Measurements from ENCODE around the gene NHLRC4. TPM values are rescaled to one million over a fixed set of nuclear protein-coding genes. Genes with fewer than 3 reads are reported as not detected.

The NHLRC4 gene
- total and polyA plus RNA-seq, 2 donors (not counting 1 experiment from before 2014, with no cell fraction given), result 2.2 to 4.2 TPM

DNA sequence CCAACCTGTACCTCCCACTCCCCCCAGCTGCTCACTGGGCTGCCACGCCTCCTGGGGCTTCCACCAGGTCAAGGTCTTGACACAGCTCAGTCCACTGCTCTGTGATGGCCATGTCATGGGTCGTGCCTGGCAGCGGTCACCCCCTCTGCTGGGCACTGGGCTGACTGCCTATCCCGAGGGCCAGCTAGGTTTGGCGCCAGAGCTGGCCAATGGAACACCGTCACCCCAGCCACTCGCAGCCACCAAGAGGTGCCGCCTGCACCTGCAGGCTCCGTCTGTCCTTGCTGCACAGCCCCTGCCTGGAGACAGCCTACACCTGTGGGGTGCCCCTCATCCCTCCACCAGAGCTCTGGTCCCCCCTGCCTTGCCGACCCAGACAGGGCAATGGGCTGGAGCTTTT, 18.5 kb downstream of the NHLRC4 start:
- intact Hi-C loops (cut with micrococcal nuclease), result loop anchor here (5.0 kb wide), 1 partner anchor 183 kb away; the partner anchor contains the start of gene DECR2
- H3K27me3 ChIP-seq (replicated peaks in 1 of 4; ENCODE audit: control extremely low read depth in 1 of 4, control insufficient read depth in 3 of 4, insufficient read depth in 4 of 4, low read length in 3 of 4), result peaks cover 0 to 2% (median 0%) of the 10 kb centered on the region in 4 experiments
- DNase-seq (no peak), ATAC-seq (ENCODE audit: low read depth) (no peak)
- Mint-ChIP-seq H3K4me3 (no peak overlapping the region), H3K27ac (no peak overlapping the region), H3K27me3 (no peaks in the 10 kb centered on the region), H3K9me3 (ENCODE audit: insufficient read depth) (no peaks in the 10 kb centered on the region), H3K4me1 (peaks cover 19% of the 10 kb centered on the region)
- H2AFZ ChIP-seq (ENCODE audit: insufficient read depth, low read depth, low read length, poor library complexity, severe bottlenecking), result no peak overlapping the region
- TF ChIP-seq, protein P1, sequence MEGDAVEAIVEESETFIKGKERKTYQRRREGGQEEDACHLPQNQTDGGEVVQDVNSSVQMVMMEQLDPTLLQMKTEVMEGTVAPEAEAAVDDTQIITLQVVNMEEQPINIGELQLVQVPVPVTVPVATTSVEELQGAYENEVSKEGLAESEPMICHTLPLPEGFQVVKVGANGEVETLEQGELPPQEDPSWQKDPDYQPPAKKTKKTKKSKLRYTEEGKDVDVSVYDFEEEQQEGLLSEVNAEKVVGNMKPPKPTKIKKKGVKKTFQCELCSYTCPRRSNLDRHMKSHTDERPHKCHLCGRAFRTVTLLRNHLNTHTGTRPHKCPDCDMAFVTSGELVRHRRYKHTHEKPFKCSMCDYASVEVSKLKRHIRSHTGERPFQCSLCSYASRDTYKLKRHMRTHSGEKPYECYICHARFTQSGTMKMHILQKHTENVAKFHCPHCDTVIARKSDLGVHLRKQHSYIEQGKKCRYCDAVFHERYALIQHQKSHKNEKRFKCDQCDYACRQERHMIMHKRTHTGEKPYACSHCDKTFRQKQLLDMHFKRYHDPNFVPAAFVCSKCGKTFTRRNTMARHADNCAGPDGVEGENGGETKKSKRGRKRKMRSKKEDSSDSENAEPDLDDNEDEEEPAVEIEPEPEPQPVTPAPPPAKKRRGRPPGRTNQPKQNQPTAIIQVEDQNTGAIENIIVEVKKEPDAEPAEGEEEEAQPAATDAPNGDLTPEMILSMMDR (IDR thresholded peaks at IDR 0.05), result no peak
- TF ChIP-seq EZH2 (IDR thresholded peaks at IDR 0.05; ENCODE audit: borderline replicate concordance, insufficient read depth, low read depth, low read length, poor library complexity, severe bottlenecking), result no peak
- no peak overlapping the region for H3K4me2 ChIP-seq (replicated peaks; ENCODE audit: low read depth, low read length, poor library complexity, severe bottlenecking)
- CTCF ChIA-PET, result no interaction called here
- POLR2A ChIA-PET, result no interaction called here
- H3K79me2 ChIP-seq (ENCODE audit: control insufficient read depth, insufficient read depth, low read length), result peaks cover 14% of the 10 kb centered on the region
- H3K9ac ChIP-seq (ENCODE audit: low read length), result no peak overlapping the region
- H3K27ac ChIP-seq (ENCODE audit: low read length in 2 of 2), result no peak overlapping the region
- no peaks in the 10 kb centered on the region for H3K36me3 ChIP-seq (replicated peaks in 1 of 2; ENCODE audit: control extremely low read depth in 1 of 2, control insufficient read depth in 1 of 2, extremely low read depth in 1 of 2, insufficient read depth in 2 of 2, low read length in 1 of 2)
- no peaks in the 10 kb centered on the region for H3K9me3 ChIP-seq (ENCODE audit: control extremely low read depth in 1 of 3, control insufficient read depth in 2 of 3, insufficient read depth in 1 of 3, low read length in 2 of 3)
- WGBS (ENCODE audit: insufficient coverage), result 39% methylated on average over 10 of the region's 10 CpGs
- peaks cover 16% of the 10 kb centered on the region for H4K20me1 ChIP-seq (ENCODE audit: control insufficient read depth, insufficient read depth, low read length, poor library complexity, severe bottlenecking)
- H3K4me3 ChIP-seq (ENCODE audit: control extremely low read depth in 1 of 5, extremely low read depth in 1 of 5, insufficient read depth in 1 of 5, low read depth in 2 of 5, low read length in 4 of 5), result no peak overlapping the region
- peaks cover 7 to 16% of the 10 kb centered on the region in 2 donors for H3K4me1 ChIP-seq (ENCODE audit: control insufficient read depth in 2 of 2, insufficient read depth in 2 of 2, low read length in 2 of 2)

GRCh38 chr16:586047-586644, 19.3 kb downstream of the NHLRC4 start:
- no peak for ATAC-seq (ENCODE audit: low read depth)
- intact Hi-C loops (cut with micrococcal nuclease), result loop anchor here (5.0 kb wide), 1 partner anchor 184 kb away; the partner anchor contains the start of gene DECR2
- Histone ChIP-seq H4K20me1 (ENCODE audit: control insufficient read depth, insufficient read depth, low read length, poor library complexity, severe bottlenecking) (peaks cover 24% of the 10 kb centered on the region), H3K27ac (ENCODE audit: low read length in 2 of 2) (no peak overlapping the region), H3K4me1 (ENCODE audit: control insufficient read depth in 2 of 2, insufficient read depth in 2 of 2, low read length in 2 of 2) (peaks cover 14 to 23% of the 10 kb centered on the region in 2 donors), H3K4me2 (replicated peaks; ENCODE audit: low read depth, low read length, poor library complexity, severe bottlenecking) (no peak overlapping the region), H3K79me2 (ENCODE audit: control insufficient read depth, insufficient read depth, low read length) (peaks cover 22% of the 10 kb centered on the region), H3K27me3 (replicated peaks in 1 of 4; ENCODE audit: control extremely low read depth in 1 of 4, control insufficient read depth in 3 of 4, insufficient read depth in 4 of 4, low read length in 3 of 4) (peaks cover 0 to 2% (median 0%) of the 10 kb centered on the region in 4 experiments), H3K9me3 (ENCODE audit: control extremely low read depth in 1 of 3, control insufficient read depth in 2 of 3, insufficient read depth in 1 of 3, low read length in 2 of 3) (no peaks in the 10 kb centered on the region), H3K9ac (ENCODE audit: low read length) (no peak overlapping the region), H2AFZ (ENCODE audit: insufficient read depth, low read depth, low read length, poor library complexity, severe bottlenecking) (no peak overlapping the region), H3K36me3 (replicated peaks in 1 of 2; ENCODE audit: control extremely low read depth in 1 of 2, control insufficient read depth in 1 of 2, extremely low read depth in 1 of 2, insufficient read depth in 2 of 2, low read length in 1 of 2) (no peaks in the 10 kb centered on the region), H3K4me3 (ENCODE audit: control extremely low read depth in 1 of 5, extremely low read depth in 1 of 5, insufficient read depth in 1 of 5, low read depth in 2 of 5, low read length in 4 of 5) (no peak overlapping the region)
- Mint-ChIP-seq H3K9me3 (ENCODE audit: insufficient read depth) (no peaks in the 10 kb centered on the region), H3K27ac (no peak overlapping the region), H3K4me3 (no peak overlapping the region), H3K4me1 (peaks cover 26% of the 10 kb centered on the region), H3K27me3 (no peaks in the 10 kb centered on the region)
- ChIA-PET CTCF (no interaction called here), POLR2A (interaction anchor here (0.7 kb wide), 1 partner anchor 59 kb away, joined by 3 read pairs; no protein-coding TSS in a partner anchor)
- WGBS (ENCODE audit: insufficient coverage), result 74% methylated on average over 16 of the region's 16 CpGs
- no peak for DNase-seq
- TF ChIP-seq, protein P1 (IDR thresholded peaks at IDR 0.05), result no peak
- TF ChIP-seq EZH2 (IDR thresholded peaks at IDR 0.05; ENCODE audit: borderline replicate concordance, insufficient read depth, low read depth, low read length, poor library complexity, severe bottlenecking), result no peak
